NCI-H2107 (cell line): Measurements from ENCODE around the gene CACNG4.
"Not testable (repeated sequence)": the region's sequence is repeated elsewhere in the genome, so short reads cannot be mapped to it uniquely, and the experiment has no call there.

Experiments used
- DNase-seq: peaks from one replicate; lab custom pipeline; 2025; lab: John Stamatoyannopoulos, UW

CACNG4 gene

DNA sequence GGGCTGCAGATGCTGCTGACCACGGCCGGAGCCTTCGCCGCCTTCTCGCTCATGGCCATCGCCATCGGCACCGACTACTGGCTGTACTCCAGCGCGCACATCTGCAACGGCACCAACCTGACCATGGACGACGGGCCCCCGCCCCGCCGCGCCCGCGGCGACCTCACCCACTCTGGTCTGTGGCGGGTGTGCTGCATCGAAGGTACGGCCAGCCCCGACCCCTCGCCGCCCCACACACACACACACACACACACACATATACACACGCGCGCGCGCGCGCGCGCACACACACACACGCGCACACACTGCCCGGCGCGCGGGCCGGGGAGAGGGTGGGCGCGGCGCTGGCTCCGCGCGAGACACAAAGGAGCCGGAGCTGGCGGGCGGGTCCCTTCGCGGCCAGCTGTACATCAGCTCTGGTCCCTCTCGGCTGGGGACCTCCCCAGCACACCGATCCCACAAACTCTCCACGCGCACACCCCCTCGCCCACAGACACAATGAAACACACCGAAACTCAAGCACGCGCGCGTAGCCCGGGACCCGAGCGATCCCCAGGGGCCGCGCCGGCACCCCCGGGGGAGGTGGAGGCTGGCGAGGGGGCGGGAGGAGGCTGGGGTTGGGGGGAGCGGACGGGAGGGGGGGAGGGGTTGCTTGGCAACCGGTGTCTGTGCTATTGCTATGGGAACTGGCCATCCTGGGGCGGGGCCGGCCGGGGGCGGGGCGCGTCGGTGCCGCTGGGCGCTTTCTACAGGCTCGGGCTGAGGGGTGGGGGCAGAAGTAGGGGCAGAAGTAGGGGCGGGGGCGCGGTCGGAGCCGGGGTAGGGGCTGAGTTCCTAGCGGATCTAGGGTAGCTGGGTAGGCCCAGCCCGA lies 658 bp downstream of the CACNG4 start:
- no peak for DNase-seq

- DNase-seq: no peak
These were observed 1.3 kb downstream of the CACNG4 start for GRCh38 chr17:66965801-66966262.

DNA sequence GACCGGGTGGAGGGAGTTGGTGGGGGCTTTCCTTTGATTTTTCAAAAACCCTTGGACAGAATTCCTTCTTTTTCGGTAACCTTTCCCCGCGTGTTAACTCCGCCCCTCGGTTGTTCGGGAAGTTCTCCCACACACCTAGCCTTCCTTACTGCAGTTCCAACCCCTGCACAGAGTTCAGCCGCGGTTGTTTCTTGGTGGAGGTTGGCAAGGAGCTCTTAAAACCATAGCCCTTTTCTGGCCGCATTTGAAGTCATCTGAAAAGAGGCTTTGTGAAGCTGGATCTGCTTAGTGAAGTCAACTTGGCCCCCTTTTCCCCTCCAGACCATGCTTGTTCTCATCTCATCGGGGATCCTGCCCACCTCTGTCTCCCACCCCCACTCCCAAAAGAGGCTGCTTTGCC lies 1.8 kb downstream of the CACNG4 start:
- DNase-seq: no peak

- no peak for DNase-seq
These were observed 2.4 kb downstream of the CACNG4 start for GRCh38 chr17:66966704-66967418.

DNA sequence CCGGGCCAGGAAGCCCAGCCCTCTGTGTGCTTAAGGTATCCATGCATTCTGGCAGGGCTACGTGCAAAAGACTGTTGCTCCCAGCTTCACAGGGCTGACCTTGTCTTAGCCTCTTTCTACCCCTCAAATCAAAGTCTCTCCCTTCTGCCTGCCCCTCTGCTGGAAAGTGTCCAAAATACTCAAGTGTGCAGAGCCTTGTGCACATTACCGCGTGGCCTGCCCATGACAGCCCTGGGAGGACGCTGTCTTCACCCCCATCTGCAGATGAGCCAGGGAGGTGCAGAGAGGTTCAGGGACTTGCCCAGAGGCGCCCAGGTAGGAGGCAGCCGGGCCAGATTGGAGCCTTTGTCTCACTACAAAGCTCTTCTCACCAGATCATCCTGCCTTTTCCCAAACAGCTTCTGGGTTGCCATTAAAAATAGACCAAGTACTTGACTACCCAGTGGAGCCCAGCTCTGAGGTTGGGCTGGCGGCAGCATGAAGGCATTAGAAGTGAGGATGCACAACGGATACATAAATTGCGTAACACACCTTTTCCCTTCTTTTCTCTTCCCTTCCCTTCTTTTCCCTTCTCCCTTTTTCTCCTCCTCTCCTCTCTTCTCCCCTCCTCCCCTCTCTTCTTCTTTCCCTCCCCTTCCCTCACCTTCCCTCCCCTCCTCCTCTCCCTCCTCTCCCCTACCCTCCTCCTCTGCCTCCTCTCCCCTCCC lies 3.5 kb downstream of the CACNG4 start:
- no peak for DNase-seq

- DNase-seq: no peak
These were observed 4.4 kb downstream of the CACNG4 start for GRCh38 chr17:66968916-66969315.

DNA sequence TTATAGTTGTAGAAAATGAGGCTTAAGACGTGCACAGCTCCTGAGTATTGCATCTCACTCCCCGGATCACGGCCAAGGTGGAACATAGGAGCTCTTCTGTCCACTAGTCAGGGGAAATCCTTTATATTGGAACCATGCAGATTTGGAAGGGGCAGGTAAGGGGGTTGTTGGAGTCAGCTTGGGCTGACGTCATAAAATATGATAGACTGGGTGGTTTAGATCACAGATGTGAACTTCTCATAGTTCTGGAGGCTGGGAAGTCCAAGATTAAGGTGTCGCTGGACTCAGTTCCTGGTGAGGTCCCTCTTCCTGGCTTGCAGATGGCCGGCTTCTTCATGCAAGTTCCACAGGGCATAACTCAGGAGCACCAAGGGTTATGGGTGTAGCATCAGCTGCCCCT lies 5.6 kb downstream of the CACNG4 start:
- DNase-seq: no peak

DNA sequence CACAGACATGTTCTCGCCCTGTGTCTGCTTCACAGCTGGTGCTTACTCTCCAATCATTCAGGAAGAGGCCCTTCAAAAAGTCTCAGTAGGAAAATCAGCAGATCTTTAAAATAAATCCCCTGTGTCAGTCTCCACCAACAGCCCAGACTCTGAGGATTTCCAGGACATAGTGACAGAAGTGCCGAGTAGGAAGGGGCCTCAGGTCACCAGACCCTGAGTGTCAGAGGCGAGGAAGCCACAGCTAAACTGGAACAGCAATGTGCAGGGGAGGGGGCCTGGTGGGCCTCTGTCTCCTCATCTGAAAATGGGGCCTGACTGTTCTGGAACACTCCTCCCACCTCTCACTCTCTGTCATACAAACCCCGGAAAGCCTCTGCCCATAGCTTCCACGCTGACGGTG lies 6.3 kb downstream of the CACNG4 start:
- DNase-seq: no peak

DNA sequence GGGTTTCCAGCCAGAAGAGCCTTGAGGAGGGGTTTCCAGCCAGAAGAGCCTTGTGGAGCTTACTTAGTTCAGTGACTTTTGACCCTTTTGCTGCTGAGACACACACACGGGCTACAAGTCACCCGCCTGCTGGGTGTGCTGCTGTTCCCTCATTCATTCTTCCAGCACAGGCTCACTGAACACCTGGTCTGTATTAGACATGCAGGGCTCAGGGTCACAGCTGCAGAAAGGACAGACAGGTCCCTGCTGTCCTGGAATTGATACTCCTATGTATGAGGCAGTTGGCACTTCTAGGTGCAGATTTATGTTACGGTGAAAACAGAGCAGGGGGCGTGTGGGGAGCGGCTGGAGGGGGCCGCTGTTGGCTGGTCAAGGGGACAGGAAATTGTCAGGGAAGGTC lies 6.8 kb downstream of the CACNG4 start:
- DNase-seq: no peak

GRCh38 chr17:66971730-66972441 lies 7.4 kb downstream of the CACNG4 start:
- DNase-seq: no peak

- not testable (repeated sequence) for DNase-seq
These were observed 7.9 kb downstream of the CACNG4 start for GRCh38 chr17:66972442-66972830.

GRCh38 chr17:66975188-66975587 lies 10.7 kb downstream of the CACNG4 start:
- DNase-seq: no peak

DNA sequence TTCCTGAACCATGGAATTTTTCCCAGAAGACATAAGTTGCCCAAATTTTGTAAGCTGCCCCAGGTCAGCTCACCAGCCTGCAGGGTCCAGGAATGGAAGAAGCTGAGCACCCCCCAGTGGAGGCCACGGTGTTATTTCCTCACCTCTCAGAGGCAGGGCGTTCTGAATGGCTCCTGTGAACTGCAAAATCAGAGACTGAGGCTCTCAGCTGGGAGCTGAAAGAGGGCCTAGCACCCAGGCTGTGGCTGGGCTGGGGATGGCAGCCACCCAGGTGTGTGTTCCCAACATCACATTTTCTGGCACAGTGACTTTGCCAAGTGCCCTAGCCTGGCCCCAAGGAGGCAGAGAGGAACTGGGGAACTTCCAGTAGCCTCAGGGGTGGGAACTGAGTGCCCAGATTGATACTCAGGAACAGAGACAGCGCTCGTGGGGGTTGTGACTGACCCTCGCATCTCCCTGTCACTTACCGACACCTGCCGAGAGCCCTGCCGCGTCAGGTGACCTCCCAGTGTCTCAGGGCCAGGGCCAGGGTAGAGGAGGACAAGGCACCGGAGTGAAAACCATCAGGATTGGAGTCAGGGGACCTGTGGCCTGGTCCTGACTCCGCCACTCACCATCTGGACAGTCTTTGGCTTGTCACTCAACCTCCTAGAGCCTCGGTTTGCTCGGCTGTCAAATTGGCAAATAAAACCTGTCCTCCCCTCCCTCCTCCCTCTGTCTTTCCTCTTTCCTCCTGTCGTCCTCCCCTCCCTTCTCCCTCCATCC lies 11.3 kb downstream of the CACNG4 start:
- DNase-seq: no peak

DNA sequence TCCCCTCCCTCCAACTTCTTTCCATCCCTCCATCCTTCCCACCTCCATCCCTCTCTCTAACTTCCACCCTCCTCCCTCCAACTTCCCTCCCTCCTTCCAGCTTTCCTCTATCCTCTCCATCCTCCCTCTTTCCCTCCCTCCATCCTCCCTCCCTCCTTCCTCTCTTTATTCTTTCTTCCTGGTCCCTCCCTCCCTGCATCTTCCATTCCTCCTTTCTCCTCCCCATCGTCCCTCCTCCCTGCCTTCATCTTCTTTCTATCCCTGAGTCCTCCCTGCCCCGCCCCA lies 11.8 kb downstream of the CACNG4 start:
- no peak for DNase-seq

GRCh38 chr17:66976781-66977201 lies 12.3 kb downstream of the CACNG4 start:
- no peak for DNase-seq

GRCh38 chr17:66978514-66979061 lies 14.1 kb downstream of the CACNG4 start:
- no peak for DNase-seq

DNA sequence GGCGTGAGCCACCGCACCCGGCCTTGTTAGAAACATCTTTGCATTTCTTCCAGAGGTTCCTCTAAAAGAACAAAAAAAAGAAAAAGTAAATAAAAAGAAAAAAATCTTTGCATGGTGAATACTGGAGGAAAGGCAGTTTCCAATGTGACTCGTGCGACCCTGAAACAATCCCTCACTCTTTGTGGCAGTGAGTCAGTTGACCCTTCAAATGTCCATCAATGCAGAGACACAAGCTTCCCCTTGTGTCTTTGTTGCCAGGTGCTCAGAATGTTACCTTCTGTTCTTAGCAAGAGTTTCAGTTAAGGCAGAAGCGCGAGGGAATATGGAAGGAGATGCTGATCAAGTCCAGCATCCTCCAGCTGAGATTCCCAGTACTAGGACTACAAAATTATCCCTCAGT lies 16.4 kb downstream of the CACNG4 start:
- no peak for DNase-seq

DNA sequence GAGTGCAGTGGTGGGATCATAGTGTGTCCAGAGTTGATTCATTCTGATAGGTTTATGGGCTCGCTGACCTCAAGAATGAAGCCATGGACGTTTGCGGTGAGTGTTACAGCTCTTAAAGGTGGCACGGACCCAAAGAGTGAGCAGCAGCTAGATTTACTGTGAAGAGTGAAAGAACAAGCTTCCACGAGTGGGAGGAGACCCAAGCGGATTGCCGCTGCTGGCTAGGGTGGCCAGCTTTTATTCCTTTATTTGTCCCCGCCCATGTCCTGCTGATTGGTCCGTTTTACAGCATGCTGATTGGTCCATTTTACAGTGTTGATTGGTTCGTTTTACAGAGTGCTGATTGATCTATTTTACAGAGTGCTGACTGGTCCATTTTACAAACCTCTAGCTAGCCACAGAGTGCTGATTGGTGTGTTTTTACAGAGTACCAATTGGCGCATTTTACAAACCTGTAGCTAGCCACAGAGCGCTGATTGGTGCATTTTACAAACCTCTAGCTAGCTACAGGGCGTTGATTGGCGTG lies 17.5 kb downstream of the CACNG4 start:
- no peak for DNase-seq

- no peak for DNase-seq
These were observed 19.0 kb downstream of the CACNG4 start for GRCh38 chr17:66983414-66984021.

GRCh38 chr17:66984730-66985129 lies 20.2 kb downstream of the CACNG4 start:
- no peak for DNase-seq
